ENCODE data around the gene TBX19. TPM values are rescaled to one million over a fixed set of nuclear protein-coding genes. Genes with fewer than 3 reads are reported as not detected.

The TBX19 gene
- total and polyA plus RNA-seq, 8 donors: 1.8 to 8.2 (median 5.1) TPM

DNA sequence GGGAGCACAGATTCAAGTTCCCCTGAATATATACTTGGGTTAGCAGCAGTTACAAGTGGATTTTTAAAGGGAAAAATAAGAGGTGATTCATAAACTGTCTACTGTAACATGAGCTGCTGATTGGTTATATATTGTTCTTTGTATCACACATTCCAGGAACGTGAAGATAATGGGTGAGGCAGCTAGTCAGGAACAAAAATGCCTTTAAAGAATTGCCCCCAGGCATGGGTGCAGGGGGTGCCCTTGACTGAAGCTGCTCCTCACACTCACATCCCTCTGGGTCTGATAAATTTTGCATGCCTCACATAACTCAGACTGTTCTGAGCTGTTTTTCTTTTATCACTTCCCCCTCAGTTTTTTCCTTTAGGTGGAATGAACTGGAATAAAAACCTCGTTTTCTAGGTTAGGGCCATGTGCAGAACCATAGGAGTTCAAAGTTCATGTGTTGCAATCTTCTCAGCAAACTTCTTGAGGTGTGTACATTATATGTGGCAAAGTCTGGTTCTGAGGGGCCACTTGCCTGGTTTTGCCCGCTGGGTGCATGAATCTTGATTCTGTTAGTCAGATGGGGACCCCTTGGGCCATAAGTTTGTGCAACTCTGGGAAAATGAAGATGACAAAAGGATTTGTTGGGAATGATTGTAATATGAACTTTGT, 21.1 kb downstream of the TBX19 start:
- Histone ChIP-seq H3K4me3 (no peak overlapping the region), H3K9me3 (no peaks in the 10 kb centered on the region), H3K27ac (no peak overlapping the region), H3K4me1 (no peaks in the 10 kb centered on the region), H3K36me3 (no peaks in the 10 kb centered on the region), H3K27me3 (no peaks in the 10 kb centered on the region)
- ATAC-seq (no peak), DNase-seq (no peak)
- TF ChIP-seq, protein P1, sequence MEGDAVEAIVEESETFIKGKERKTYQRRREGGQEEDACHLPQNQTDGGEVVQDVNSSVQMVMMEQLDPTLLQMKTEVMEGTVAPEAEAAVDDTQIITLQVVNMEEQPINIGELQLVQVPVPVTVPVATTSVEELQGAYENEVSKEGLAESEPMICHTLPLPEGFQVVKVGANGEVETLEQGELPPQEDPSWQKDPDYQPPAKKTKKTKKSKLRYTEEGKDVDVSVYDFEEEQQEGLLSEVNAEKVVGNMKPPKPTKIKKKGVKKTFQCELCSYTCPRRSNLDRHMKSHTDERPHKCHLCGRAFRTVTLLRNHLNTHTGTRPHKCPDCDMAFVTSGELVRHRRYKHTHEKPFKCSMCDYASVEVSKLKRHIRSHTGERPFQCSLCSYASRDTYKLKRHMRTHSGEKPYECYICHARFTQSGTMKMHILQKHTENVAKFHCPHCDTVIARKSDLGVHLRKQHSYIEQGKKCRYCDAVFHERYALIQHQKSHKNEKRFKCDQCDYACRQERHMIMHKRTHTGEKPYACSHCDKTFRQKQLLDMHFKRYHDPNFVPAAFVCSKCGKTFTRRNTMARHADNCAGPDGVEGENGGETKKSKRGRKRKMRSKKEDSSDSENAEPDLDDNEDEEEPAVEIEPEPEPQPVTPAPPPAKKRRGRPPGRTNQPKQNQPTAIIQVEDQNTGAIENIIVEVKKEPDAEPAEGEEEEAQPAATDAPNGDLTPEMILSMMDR (IDR thresholded peaks at IDR 0.05): no peak
- intact Hi-C loops (cut with DNase I): no loop called here

DNA sequence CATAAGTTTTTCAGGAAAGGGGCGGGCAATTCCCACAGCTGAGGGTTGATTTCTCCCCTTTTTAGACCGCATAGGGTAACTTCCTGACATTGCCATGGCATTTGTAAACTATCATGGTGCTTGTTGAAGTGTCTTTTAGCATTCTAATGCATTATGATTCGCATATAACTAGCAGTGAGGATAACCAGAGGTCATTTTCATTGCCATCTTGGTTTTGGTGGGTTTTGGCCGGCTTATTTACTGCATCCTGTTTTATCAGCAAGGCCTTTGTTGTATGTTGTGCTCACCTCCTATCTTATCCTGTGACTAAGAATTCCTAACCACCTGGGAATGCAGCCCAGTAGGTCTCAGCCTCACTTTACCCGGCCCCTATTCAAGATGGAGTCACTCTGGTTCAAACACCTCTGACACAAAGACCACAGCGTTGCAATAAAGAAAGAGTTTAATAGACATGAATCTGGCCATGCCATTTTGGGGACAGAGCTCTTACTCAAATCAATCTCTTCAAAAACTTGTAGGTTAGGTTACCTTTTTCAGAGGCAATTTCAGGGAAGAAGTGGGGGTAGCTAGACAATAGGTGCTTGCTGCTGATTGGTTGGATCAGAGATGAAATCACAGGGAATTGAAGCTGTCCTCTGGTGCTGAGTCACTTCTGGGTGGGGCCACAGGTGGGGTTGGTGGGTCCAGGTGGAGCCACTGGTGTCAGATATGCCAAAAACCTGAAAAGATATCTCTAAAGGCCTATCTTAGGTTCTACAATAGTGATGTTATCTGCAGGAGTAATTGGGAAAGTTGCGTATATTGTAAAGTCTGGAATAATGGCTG, 23.3 kb downstream of the TBX19 start:
- TF ChIP-seq, protein P1 (IDR thresholded peaks at IDR 0.05): no peak
- Histone ChIP-seq H3K4me1 (no peaks in the 10 kb centered on the region), H3K36me3 (peaks cover 0 to 12% of the 10 kb centered on the region in 2 donors), H3K4me3 (no peak overlapping the region), H3K27ac (no peak overlapping the region), H3K9me3 (no peaks in the 10 kb centered on the region), H3K27me3 (no peaks in the 10 kb centered on the region)
- intact Hi-C loops (cut with DNase I): no loop called here
- ATAC-seq (no peak), DNase-seq (no peak)

DNA sequence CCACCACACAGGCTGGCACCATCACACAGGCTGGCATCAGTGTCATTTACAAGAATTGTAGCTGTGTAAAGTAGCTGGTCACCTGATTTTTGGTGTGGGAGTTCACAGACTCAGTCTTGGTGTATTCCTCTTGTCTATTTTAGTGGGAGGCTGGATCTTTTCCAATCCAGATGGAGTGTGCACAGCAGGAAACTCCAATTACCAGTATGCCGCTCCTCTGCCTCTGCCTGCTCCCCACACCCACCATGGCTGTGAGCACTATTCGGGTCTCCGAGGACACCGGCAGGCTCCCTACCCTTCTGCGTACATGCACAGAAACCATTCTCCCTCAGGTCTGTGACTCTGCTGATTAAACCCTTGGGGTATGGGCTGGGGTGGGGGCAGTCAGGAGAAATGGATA, 24.2 kb downstream of the TBX19 start:
- peaks cover 0 to 12% of the 10 kb centered on the region in 2 donors for H3K36me3 ChIP-seq
- H3K4me1 ChIP-seq: no peaks in the 10 kb centered on the region
- intact Hi-C loops (cut with DNase I): no loop called here
- H3K4me3 ChIP-seq: no peak overlapping the region
- H3K9me3 ChIP-seq: no peaks in the 10 kb centered on the region
- TF ChIP-seq, protein P1 (IDR thresholded peaks at IDR 0.05): no peak
- ATAC-seq (no peak), DNase-seq (no peak)
- no peaks in the 10 kb centered on the region for H3K27me3 ChIP-seq
- no peak overlapping the region for H3K27ac ChIP-seq

DNA sequence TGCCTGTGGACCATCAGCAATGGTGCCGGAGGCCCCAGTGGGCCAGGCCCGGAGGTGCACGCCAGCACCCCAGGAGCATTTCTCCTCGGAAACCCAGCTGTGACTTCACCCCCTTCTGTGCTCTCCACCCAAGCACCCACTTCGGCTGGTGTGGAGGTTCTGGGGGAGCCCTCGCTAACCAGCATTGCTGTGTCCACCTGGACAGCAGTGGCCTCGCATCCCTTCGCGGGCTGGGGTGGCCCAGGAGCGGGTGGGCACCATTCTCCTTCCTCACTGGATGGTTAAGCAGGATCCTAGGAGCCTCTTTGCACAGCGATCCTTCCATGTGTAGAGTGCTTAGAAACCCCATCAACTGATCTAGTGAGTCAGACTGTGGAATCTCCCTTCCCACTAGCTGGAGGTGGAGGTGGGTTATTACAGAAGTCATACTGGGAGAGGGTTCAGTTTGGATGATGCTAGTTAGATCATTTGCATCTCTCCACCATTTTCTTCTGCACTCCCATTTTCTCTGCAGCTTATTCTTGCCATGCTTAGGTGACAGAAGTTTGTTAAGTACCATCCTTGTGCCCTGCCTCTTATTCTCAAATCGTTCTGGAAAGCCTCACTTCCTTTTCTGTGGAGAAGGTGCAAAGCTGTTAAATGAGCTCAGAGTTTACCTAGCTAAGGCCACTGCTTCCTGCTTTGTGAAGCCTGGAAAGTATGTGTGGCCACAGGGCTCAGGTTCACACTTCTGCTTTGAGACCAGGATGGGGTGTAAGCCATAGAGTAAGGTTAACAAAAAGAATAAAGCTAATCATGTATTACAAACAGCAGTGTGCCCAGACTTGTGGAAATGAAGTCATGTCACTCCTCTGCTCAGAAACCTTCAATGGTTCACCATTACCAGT, 32.3 kb downstream of the TBX19 start:
- intact Hi-C loops (cut with DNase I): no loop called here
- Histone ChIP-seq H3K27ac (no peak overlapping the region), H3K4me3 (no peak overlapping the region), H3K27me3 (no peaks in the 10 kb centered on the region), H3K36me3 (peaks cover 0 to 10% of the 10 kb centered on the region in 2 donors), H3K4me1 (no peaks in the 10 kb centered on the region), H3K9me3 (no peaks in the 10 kb centered on the region)
- no peak for DNase-seq
- TF ChIP-seq, protein P1 (IDR thresholded peaks at IDR 0.05): no peak
- no peak for ATAC-seq

All from left lung (tissue), 10 donors.